Neural progenitor cell (in vitro differentiated cells): ENCODE data around the gene CCDC158. TPM values are rescaled to one million over a fixed set of nuclear protein-coding genes. Genes with fewer than 3 reads are reported as not detected.

Experiments
- DNase-seq: peaks from one replicate; pipeline ENCODE4 v3.0.0-alpha.2; 2016; ENCODE audit warnings: low spot score
- H2AFZ ChIP-seq: fragments of 200-600 bp; sonication (generic); replicated peaks from 2 replicates; pipeline ENCODE4 v1.6.1; 2016; ENCODE audit warnings: antibody characterized with exemption
- H3F3A ChIP-seq: fragments of 200-600 bp; sonication (generic); 2 replicates; pipeline ENCODE4 v1.6.1; 2016; ENCODE audit warnings: antibody characterized with exemption, low read depth
- H3K27ac ChIP-seq: fragments of 200-600 bp; sonication (generic); 2 replicates; pipeline ENCODE4 v1.5.1; 2016; ENCODE audit warnings: mild to moderate bottlenecking
- H3K27me3 ChIP-seq: fragments of 200-600 bp; sonication (generic); 2 replicates; pipeline ENCODE4 v1.6.1; 2016; ENCODE audit warnings: mild to moderate bottlenecking, moderate library complexity
- H3K36me3 ChIP-seq: fragments of 200-600 bp; sonication (generic); 2 replicates; pipeline ENCODE4 v1.5.1; 2016
- H3K4me1 ChIP-seq: fragments of 200-600 bp; sonication (generic); 2 replicates; pipeline ENCODE4 v1.6.1; 2016; ENCODE audit warnings: mixed run types
- H3K4me2 ChIP-seq: fragments of 200-600 bp; sonication (generic); 2 replicates; pipeline ENCODE4 v1.6.1; 2016
- H3K4me3 ChIP-seq: fragments of 200-600 bp; sonication (generic); 2 replicates; pipeline ENCODE4 v1.5.1; 2016
- H3K79me2 ChIP-seq: fragments of 200-600 bp; sonication (generic); 2 replicates; pipeline ENCODE4 v1.6.1; 2016; ENCODE audit warnings: low read depth
- H3K9ac ChIP-seq: fragments of 200-600 bp; sonication (generic); 2 replicates; pipeline ENCODE4 v1.6.1; 2016
- H3K9me3 ChIP-seq: fragments of 200-600 bp; sonication (generic); 2 replicates; pipeline ENCODE4 v1.5.1; 2016; ENCODE audit warnings: low read depth
- H4K20me1 ChIP-seq: fragments of 200-600 bp; sonication (generic); 2 replicates; pipeline ENCODE4 v1.6.1; 2016; ENCODE audit warnings: low read depth
- H3K27ac Mint-ChIP-seq: 3 replicates; pipeline ENCODE4 v1.8.0; 2021; ENCODE audit warnings: mixed read lengths
- H3K27me3 Mint-ChIP-seq: 2 replicates; pipeline ENCODE4 v1.8.0; 2022; ENCODE audit warnings: low read depth, mild to moderate bottlenecking, inconsistent platforms, moderate library complexity, mixed read lengths; ENCODE audit not compliant: insufficient read depth
- H3K36me3 Mint-ChIP-seq: 3 replicates; pipeline ENCODE4 v1.8.0; 2021; ENCODE audit warnings: mixed read lengths
- H3K4me1 Mint-ChIP-seq: 3 replicates; pipeline ENCODE4 v1.8.0; 2021; ENCODE audit warnings: mixed read lengths
- H3K4me3 Mint-ChIP-seq: 3 replicates; pipeline ENCODE4 v1.8.0; 2021; ENCODE audit warnings: mild to moderate bottlenecking, moderate library complexity, mixed read lengths
- H3K9me3 Mint-ChIP-seq: 3 replicates; pipeline ENCODE4 v1.8.0; 2020; ENCODE audit warnings: mixed read lengths
- EZH2phosphoT487 ChIP-seq: fragments of 200-600 bp; sonication (generic); IDR thresholded peaks from 2 replicates; pipeline ENCODE4 v1.6.1; 2017; ENCODE audit warnings: antibody characterized with exemption
- small RNA-seq: library from RNA; depleted of rRNA; stranded (forward); fragments of <200 nt; gene quantifications from one replicate; pipeline ENCODE3, GENCODE V24; 2015
- total RNA-seq: library from RNA; depleted of rRNA; stranded (reverse); fragments of >200 nt; gene quantifications from 2 replicates; pipeline ENCODE4 v1.2.3, GENCODE V29; 2015; ENCODE audit warnings: low replicate concordance
- TF ChIP-seq, protein P1 (sequence below): fragments of 200-600 bp; sonication (generic); IDR thresholded peaks from 2 replicates; pipeline ENCODE4 v1.5.1; 2017; ENCODE audit warnings: antibody characterized with exemption, mild to moderate bottlenecking

Gene CCDC158
- total RNA-seq, 1 donor from 2014 or later, result not detected

DNA sequence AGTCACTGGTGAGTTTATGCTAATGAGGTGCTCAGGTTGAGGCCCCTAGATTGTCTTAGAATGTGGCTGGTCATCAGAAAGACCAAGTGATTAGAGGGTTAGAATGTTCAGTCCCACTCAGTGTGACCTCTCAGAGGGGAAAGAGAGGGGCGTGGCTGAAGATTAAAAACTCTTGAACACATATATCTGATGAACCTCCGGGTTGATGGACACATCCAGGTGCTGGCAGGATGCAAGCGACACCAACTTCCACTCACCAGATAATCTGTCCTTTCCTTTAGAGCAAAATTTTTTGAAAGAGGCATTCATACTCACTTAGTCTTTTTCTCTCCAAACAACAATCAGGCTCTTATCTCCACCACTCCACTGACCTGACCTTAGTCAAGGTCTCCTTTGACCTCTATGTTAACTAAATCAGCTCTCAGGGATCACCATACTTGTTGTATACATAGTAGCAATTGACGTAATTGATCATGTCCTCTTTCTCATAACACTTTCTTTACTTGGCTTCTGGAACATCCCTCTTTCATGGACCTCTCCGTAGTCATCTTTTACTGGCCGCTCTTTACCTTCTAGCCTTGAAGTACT lies 155.2 kb downstream of the CCDC158 start:
- Histone ChIP-seq H3K27ac (no peak overlapping the region), H2AFZ (no peak overlapping the region), H3K9me3 (no peaks in the 10 kb centered on the region), H3K79me2 (no peaks in the 10 kb centered on the region), H3K4me2 (no peak overlapping the region), H3K36me3 (no peaks in the 10 kb centered on the region), H3K4me1 (no peaks in the 10 kb centered on the region), H3F3A (no peaks in the 10 kb centered on the region), H4K20me1 (no peaks in the 10 kb centered on the region), H3K9ac (no peak overlapping the region), H3K27me3 (no peaks in the 10 kb centered on the region), H3K4me3 (no peak overlapping the region)
- Mint-ChIP-seq H3K4me1 (no peaks in the 10 kb centered on the region), H3K27ac (no peak overlapping the region), H3K36me3 (no peaks in the 10 kb centered on the region), H3K9me3 (no peaks in the 10 kb centered on the region), H3K4me3 (no peak overlapping the region), H3K27me3 (no peaks in the 10 kb centered on the region)
- DNase-seq, result no peak
- TF ChIP-seq, protein P1, sequence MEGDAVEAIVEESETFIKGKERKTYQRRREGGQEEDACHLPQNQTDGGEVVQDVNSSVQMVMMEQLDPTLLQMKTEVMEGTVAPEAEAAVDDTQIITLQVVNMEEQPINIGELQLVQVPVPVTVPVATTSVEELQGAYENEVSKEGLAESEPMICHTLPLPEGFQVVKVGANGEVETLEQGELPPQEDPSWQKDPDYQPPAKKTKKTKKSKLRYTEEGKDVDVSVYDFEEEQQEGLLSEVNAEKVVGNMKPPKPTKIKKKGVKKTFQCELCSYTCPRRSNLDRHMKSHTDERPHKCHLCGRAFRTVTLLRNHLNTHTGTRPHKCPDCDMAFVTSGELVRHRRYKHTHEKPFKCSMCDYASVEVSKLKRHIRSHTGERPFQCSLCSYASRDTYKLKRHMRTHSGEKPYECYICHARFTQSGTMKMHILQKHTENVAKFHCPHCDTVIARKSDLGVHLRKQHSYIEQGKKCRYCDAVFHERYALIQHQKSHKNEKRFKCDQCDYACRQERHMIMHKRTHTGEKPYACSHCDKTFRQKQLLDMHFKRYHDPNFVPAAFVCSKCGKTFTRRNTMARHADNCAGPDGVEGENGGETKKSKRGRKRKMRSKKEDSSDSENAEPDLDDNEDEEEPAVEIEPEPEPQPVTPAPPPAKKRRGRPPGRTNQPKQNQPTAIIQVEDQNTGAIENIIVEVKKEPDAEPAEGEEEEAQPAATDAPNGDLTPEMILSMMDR, result no peak
- no peak for TF ChIP-seq EZH2phosphoT487

Small RNA genes lying within 50 kb of the gene (small RNA-seq; reads per million reads assigned to genes)
- gene RF00278, result not detected
- gene RNU6-1000P, result not detected

Other genes starting within 250 kb of the CCDC158 start
- 67.1 and 97.4 TPM in 2 replicates for gene SCARB2, start 207.3 kb downstream of the CCDC158 start, total RNA-seq
- 3.5 and 7.0 TPM in 2 replicates for gene FAM47E, start 169.4 kb downstream of the CCDC158 start, total RNA-seq
- gene STBD1, start 114.4 kb downstream of the CCDC158 start, total RNA-seq, result 2.5 and 5.4 TPM in 2 replicates
- 36.6 and 52.7 TPM in 2 replicates for gene SHROOM3, start 14.1 kb upstream of the CCDC158 start, total RNA-seq